ENCODE results near the gene RETSAT.

- no peak for TF ChIP-seq CTCF (conservative IDR thresholded peaks at IDR 0.05; ENCODE audit: low read length)
- TF ChIP-seq EZH2phosphoT487 (IDR thresholded peaks at IDR 0.05; ENCODE audit: borderline replicate concordance): no peak
Observed at GRCh38 chr2:85353876-85354285, 447 bp downstream of the RETSAT start.

All from Loucy (cell line).